ENCODE data around the gene BRD3OS.
"Not testable (repeated sequence)": the region's sequence is repeated elsewhere in the genome, so short reads cannot be mapped to it uniquely, and the experiment has no call there.

BRD3OS gene

GRCh38 chr9:133988771-133989170 lies 36.5 kb upstream of the BRD3OS start:
- not testable (repeated sequence) for DNase-seq (ENCODE audit: low read depth in 4 of 4, low spot score in 1 of 4)

- DNase-seq (ENCODE audit: low read depth in 4 of 4, low spot score in 1 of 4): no peak
Observed at GRCh38 chr9:133989625-133990365, 35.5 kb upstream of the BRD3OS start.

GRCh38 chr9:133990366-133991213 lies 34.7 kb upstream of the BRD3OS start:
- no peak for DNase-seq (ENCODE audit: low read depth in 4 of 4, low spot score in 1 of 4)

GRCh38 chr9:133991214-133991921 lies 33.9 kb upstream of the BRD3OS start:
- no peak for DNase-seq (ENCODE audit: low read depth in 4 of 4, low spot score in 1 of 4)

GRCh38 chr9:133991964-133992779 lies 33.1 kb upstream of the BRD3OS start, which contains the start of gene VAV2:
Gene VAV2, minus strand, starts transcription at chr9:133992324. Its CDS starts 46 bp downstream, at chr9:133992278.
- DNase-seq (ENCODE audit: low read depth in 4 of 4, low spot score in 1 of 4): peak in 2 of 4 experiments; percentile 19 to 52

GRCh38 chr9:133992780-133993634 lies 32.3 kb upstream of the BRD3OS start:
- peak; percentile 52 to 73 (median 66) for DNase-seq (ENCODE audit: low read depth in 4 of 4, low spot score in 1 of 4)

- no peak for DNase-seq (ENCODE audit: low read depth in 4 of 4, low spot score in 1 of 4)
Observed at GRCh38 chr9:133993635-133994253, 31.5 kb upstream of the BRD3OS start.

- peak; percentile 67 to 77 (median 70) for DNase-seq (ENCODE audit: low read depth in 4 of 4, low spot score in 1 of 4)
Observed at GRCh38 chr9:133994353-133995011, 30.8 kb upstream of the BRD3OS start.

- no peak for DNase-seq (ENCODE audit: low read depth in 4 of 4, low spot score in 1 of 4)
Observed at GRCh38 chr9:133995012-133995896, 30.0 kb upstream of the BRD3OS start.

- no peak for DNase-seq (ENCODE audit: low read depth in 4 of 4, low spot score in 1 of 4)
Observed at GRCh38 chr9:133996531-133997520, 28.5 kb upstream of the BRD3OS start.

GRCh38 chr9:133997584-133997983 lies 27.7 kb upstream of the BRD3OS start:
- no peak for DNase-seq (ENCODE audit: low read depth in 4 of 4, low spot score in 1 of 4)

GRCh38 chr9:133998915-133999595 lies 26.2 kb upstream of the BRD3OS start:
- no peak for DNase-seq (ENCODE audit: low read depth in 4 of 4, low spot score in 1 of 4)

GRCh38 chr9:133999851-134000265 lies 25.4 kb upstream of the BRD3OS start:
- no peak for DNase-seq (ENCODE audit: low read depth in 4 of 4, low spot score in 1 of 4)

GRCh38 chr9:134002796-134003195 lies 22.5 kb upstream of the BRD3OS start:
- no peak for DNase-seq (ENCODE audit: low read depth in 4 of 4, low spot score in 1 of 4)

- DNase-seq (ENCODE audit: low read depth in 4 of 4, low spot score in 1 of 4): no peak
Observed at GRCh38 chr9:134003237-134003636, 22.0 kb upstream of the BRD3OS start.

Data from stimulated activated CD4-positive, alpha-beta T cell treated with anti-CD3 and anti-CD28 coated beads, Interleukin-1b, Interleukin-23, amount 100 ng/mL, for 24 hours (primary cell).